HG03159 (cell line): Measurements from ENCODE around the gene SLC34A3.

Experiments used
- ATAC-seq: cut with Tn5 transposase; IDR thresholded peaks from one replicate; pipeline ENCODE4 v1.9.1; 2021; ENCODE audit warnings: mild to moderate bottlenecking, moderate library complexity; ENCODE audit not compliant: unreplicated experiment

The SLC34A3 gene

GRCh38 chr9:137217276-137218211 lies 13.2 kb upstream of the SLC34A3 start:
- ATAC-seq: no peak

- ATAC-seq: no peak
Measured at GRCh38 chr9:137218212-137218753, 12.4 kb upstream of the SLC34A3 start.

GRCh38 chr9:137218754-137219271 lies 11.9 kb upstream of the SLC34A3 start:
- ATAC-seq: no peak

GRCh38 chr9:137219757-137220316 lies 10.9 kb upstream of the SLC34A3 start:
- no peak for ATAC-seq

GRCh38 chr9:137220317-137221094 lies 10.2 kb upstream of the SLC34A3 start:
- no peak for ATAC-seq

- no peak for ATAC-seq
Measured at GRCh38 chr9:137221095-137221505, 9.6 kb upstream of the SLC34A3 start.

GRCh38 chr9:137221506-137222111 lies 9.1 kb upstream of the SLC34A3 start:
- no peak for ATAC-seq

GRCh38 chr9:137222190-137223077 lies 8.3 kb upstream of the SLC34A3 start, which contains the start of gene RNF208:
Gene RNF208 (minus strand): TSS chr9:137222240. CDS start chr9:137221212, 1,028 bp downstream.
- ATAC-seq: no peak

- ATAC-seq: peak; percentile 72
Measured at GRCh38 chr9:137223078-137223970, 7.4 kb upstream of the SLC34A3 start.

GRCh38 chr9:137224830-137225694 lies 5.6 kb upstream of the SLC34A3 start, which contains the start of gene CYSRT1:
Gene CYSRT1 (plus strand): TSS chr9:137225174. CDS start chr9:137225622, 448 bp downstream.
- no peak for ATAC-seq

GRCh38 chr9:137225699-137226331 lies 4.9 kb upstream of the SLC34A3 start:
- no peak for ATAC-seq

- ATAC-seq: no peak
Measured at GRCh38 chr9:137226338-137227053, 4.2 kb upstream of the SLC34A3 start.

- no peak for ATAC-seq
Measured at GRCh38 chr9:137227054-137227852, 3.4 kb upstream of the SLC34A3 start, which contains the start of gene RNF224. Gene RNF224 (plus strand): TSS chr9:137227502. CDS start chr9:137228336, 834 bp downstream.

GRCh38 chr9:137227853-137228505 lies 2.7 kb upstream of the SLC34A3 start:
- ATAC-seq: no peak

- ATAC-seq: no peak
Measured at GRCh38 chr9:137228506-137228967, 2.2 kb upstream of the SLC34A3 start.
